Measurements from ENCODE around the gene MT1B. TPM values are rescaled to one million over a fixed set of nuclear protein-coding genes. Genes with fewer than 3 reads are reported as not detected.

Gene MT1B
- total and polyA plus RNA-seq, 11 donors = not detected

DNA sequence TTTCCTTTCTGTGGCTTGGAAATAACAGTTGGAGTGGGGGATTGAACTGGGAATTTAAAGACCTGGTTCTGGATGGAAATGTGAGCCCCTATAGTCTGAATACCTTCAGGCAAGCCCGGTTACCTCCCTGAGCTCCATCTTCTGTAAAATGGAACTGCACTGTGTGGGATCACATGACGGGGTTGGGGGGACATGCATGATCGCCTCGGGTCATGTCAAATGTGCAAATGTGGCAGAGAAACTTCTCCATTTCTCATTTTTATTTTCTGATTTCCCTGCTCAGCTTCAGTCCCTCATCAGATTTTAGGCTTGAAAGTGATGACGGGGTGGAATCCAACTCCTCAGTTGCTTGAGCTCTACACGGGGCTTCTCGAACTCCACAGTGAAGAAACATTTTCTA is 1.5 kb downstream of the MT1B start:
- no peaks in the 10 kb centered on the region for H3K36me3 ChIP-seq
- H3K27me3 ChIP-seq = peaks cover 0 to 22% (median 4%) of the 10 kb centered on the region in 9 donors
- peaks cover 0 to 13% (median 10%) of the 10 kb centered on the region in 12 donors for H3K4me1 ChIP-seq
- no peak overlapping the region for H3K27ac ChIP-seq
- TF ChIP-seq POLR2A (IDR thresholded peaks at IDR 0.05) = no peak
- TF ChIP-seq, protein P1, sequence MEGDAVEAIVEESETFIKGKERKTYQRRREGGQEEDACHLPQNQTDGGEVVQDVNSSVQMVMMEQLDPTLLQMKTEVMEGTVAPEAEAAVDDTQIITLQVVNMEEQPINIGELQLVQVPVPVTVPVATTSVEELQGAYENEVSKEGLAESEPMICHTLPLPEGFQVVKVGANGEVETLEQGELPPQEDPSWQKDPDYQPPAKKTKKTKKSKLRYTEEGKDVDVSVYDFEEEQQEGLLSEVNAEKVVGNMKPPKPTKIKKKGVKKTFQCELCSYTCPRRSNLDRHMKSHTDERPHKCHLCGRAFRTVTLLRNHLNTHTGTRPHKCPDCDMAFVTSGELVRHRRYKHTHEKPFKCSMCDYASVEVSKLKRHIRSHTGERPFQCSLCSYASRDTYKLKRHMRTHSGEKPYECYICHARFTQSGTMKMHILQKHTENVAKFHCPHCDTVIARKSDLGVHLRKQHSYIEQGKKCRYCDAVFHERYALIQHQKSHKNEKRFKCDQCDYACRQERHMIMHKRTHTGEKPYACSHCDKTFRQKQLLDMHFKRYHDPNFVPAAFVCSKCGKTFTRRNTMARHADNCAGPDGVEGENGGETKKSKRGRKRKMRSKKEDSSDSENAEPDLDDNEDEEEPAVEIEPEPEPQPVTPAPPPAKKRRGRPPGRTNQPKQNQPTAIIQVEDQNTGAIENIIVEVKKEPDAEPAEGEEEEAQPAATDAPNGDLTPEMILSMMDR (IDR thresholded peaks at IDR 0.05) = no peak
- DNase-seq = no peak
- H3K9me3 ChIP-seq = no peaks in the 10 kb centered on the region
- intact Hi-C loops (cut with DNase I) = no loop called here
- no peak overlapping the region for H3K4me3 ChIP-seq
- WGBS, 4 donors = 81 to 89% (median 81%) methylated on average over 7 of the region's 7 CpGs
- no peak for ATAC-seq

DNA sequence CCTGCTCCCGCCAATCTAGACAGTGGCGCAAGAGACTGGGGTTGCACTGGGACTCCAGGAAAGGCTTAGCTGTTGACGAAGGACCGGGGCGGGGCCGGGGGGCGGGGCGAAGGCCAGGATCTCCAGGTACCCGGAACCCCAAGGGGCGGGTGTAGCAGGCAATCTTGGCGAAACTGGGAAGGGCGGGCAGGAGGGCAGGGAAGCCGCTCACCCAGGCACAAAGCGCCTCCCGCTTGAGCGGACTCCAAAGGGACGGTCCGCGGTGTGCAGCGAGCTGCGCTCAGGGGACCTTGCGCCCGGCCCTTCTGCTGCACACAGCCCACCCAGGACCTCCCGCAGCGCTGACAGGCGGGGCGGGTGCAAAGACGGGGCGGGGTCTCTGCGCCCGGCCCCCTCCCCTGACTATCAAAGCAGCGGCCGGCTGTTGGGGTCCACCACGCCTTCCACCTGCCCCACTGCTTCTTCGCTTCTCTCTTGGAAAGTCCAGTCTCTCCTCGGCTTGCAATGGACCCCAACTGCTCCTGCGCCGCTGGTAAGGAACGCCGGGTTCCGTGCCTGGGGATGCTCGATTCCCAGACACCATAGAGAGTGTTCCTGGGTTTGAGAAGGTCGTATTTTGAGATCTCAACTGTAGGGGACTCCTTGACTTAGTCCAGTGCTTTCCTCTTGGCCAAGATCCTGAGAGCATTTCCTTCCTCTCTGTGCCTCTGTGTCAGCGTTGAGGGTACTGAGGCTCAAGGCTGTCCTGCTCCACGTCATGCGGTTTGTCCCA is 6.1 kb downstream of the MT1B start, which contains the start of gene MT1F:
MT1F (plus strand) TSS at position 405 of the 772 bp plus-strand sequence; CDS start at position 505, 100 bp downstream.
- Histone ChIP-seq H3K4me1 (peaks cover 0 to 22% (median 12%) of the 10 kb centered on the region in 12 donors), H3K4me3 (peak within 1 kb of the TSS; percentile 37 to 69 (median 56)), H3K36me3 (no peaks in the 10 kb centered on the region), H3K9me3 (no peaks in the 10 kb centered on the region), H3K27ac (peak within 1 kb of the TSS in 4 of 12 donors; percentile 3 to 75 (median 32)), H3K27me3 (peaks cover 0 to 38% (median 13%) of the 10 kb centered on the region in 9 donors)
- ATAC-seq (peak; percentile 70 to 90 (median 84)), DNase-seq (peak; percentile 57 to 82 (median 71))
- TF ChIP-seq, protein P1 (IDR thresholded peaks at IDR 0.05) = no peak
- no peak for TF ChIP-seq POLR2A (IDR thresholded peaks at IDR 0.05)
- intact Hi-C loops (cut with DNase I) = no loop called here
- 1 to 3% (median 2%) methylated on average over 23 to 46 of the region's 46 CpGs for WGBS, 4 donors

DNA sequence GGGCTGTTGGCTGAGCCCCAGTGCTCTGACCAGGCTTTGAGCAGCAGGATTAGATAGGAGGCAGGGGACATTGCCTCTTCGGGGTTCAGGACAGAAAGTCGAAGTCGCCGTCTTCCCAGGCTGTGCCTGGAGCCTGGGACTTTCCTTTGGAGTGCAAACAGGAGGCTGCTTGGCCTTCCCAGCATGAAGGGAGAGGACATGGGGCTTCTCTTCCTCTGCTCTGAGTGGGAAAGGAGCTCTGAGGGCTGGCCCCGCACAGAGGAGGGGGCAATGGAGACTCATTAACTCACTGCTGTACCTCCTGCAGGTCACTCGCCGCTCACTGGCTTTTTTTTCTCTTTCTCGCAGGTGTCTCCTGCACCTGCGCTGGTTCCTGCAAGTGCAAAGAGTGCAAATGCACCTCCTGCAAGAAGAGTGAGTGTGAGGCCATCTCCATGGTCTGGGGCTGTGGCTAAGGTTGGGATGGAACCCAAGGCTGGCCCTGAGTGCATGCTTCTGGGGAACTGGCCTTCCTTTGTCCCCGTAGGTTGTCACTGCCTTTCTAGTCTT is 6.7 kb downstream of the MT1B start:
- Histone ChIP-seq H3K9me3 (no peaks in the 10 kb centered on the region), H3K36me3 (no peaks in the 10 kb centered on the region), H3K27me3 (peaks cover 3 to 44% (median 20%) of the 10 kb centered on the region in 9 donors), H3K4me1 (peaks cover 0 to 29% (median 13%) of the 10 kb centered on the region in 12 donors), H3K27ac (peak overlapping the region in 1 of 12 donors; percentile 3), H3K4me3 (peak overlapping the region in 11 of 12 donors; percentile 43 to 69 (median 57))
- 33 to 58% (median 42%) methylated on average over 6 to 10 of the region's 10 CpGs for WGBS, 4 donors
- ATAC-seq (no peak), DNase-seq (peak in 3 of 5 donors; percentile 37 to 68 (median 59))
- intact Hi-C loops (cut with DNase I) = no loop called here
- no peak for TF ChIP-seq POLR2A (IDR thresholded peaks at IDR 0.05)
- TF ChIP-seq, protein P1 (IDR thresholded peaks at IDR 0.05) = no peak

Data from heart left ventricle (tissue), 16 donors.